ENCODE data around the gene CCDC121.

DNA sequence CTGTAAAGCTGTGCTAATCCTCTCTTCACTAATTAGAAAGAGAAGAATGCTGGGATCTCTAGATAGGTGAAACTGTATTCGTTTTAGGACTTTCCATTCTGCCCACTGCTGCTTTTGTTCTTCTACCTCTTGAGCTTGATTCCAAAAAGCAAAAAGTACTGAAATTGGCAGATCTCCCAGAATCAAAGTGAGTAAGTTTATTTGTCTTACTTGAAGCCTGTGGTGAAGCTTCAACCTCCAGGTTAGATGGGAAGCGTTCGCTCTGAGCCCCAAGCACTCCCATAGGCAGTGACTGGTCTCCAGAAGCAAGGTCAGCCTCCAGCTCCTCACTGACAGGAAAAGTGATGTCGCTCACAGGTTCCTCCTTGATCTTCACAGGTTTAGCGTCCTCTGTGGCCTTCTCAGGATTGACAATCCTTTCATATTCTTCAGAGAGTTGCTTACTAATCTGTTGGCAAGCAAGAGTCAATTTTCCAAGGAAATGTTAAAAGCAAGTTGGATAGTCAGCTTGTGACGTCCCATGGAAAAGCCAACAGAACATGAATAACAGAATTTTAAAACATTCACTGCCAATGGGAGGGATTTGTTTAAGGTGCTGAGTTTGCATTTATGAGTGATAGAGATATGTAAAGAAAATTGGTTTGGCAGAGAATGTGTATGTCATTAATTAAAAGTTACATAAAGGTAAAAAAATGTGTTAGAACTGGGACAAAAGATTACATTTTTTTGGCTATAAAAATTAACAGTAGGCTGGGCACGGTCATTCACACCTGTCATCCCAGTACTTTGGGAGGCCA, 26.5 kb upstream of the CCDC121 start:
- TF ChIP-seq, protein P1, sequence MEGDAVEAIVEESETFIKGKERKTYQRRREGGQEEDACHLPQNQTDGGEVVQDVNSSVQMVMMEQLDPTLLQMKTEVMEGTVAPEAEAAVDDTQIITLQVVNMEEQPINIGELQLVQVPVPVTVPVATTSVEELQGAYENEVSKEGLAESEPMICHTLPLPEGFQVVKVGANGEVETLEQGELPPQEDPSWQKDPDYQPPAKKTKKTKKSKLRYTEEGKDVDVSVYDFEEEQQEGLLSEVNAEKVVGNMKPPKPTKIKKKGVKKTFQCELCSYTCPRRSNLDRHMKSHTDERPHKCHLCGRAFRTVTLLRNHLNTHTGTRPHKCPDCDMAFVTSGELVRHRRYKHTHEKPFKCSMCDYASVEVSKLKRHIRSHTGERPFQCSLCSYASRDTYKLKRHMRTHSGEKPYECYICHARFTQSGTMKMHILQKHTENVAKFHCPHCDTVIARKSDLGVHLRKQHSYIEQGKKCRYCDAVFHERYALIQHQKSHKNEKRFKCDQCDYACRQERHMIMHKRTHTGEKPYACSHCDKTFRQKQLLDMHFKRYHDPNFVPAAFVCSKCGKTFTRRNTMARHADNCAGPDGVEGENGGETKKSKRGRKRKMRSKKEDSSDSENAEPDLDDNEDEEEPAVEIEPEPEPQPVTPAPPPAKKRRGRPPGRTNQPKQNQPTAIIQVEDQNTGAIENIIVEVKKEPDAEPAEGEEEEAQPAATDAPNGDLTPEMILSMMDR (IDR thresholded peaks at IDR 0.05), result no peak
- TF ChIP-seq POLR2A (IDR thresholded peaks at IDR 0.05), result no peak
